ENCODE results near the gene LRFN2. TPM values are rescaled to one million over a fixed set of nuclear protein-coding genes. Genes with fewer than 3 reads are reported as not detected.

LRFN2 gene
- total RNA-seq, 3 donors from 2014 or later, result 0.14 to 0.29 (median 0.16) TPM

- H3K4me3 ChIP-seq, result no peak overlapping the region
- no peak for ATAC-seq
- TF ChIP-seq, protein P1, sequence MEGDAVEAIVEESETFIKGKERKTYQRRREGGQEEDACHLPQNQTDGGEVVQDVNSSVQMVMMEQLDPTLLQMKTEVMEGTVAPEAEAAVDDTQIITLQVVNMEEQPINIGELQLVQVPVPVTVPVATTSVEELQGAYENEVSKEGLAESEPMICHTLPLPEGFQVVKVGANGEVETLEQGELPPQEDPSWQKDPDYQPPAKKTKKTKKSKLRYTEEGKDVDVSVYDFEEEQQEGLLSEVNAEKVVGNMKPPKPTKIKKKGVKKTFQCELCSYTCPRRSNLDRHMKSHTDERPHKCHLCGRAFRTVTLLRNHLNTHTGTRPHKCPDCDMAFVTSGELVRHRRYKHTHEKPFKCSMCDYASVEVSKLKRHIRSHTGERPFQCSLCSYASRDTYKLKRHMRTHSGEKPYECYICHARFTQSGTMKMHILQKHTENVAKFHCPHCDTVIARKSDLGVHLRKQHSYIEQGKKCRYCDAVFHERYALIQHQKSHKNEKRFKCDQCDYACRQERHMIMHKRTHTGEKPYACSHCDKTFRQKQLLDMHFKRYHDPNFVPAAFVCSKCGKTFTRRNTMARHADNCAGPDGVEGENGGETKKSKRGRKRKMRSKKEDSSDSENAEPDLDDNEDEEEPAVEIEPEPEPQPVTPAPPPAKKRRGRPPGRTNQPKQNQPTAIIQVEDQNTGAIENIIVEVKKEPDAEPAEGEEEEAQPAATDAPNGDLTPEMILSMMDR (IDR thresholded peaks at IDR 0.05), result no peak
- intact Hi-C loops (cut with DNase I, micrococcal nuclease), result no loop called here
- H3K4me1 ChIP-seq (ENCODE audit: low read depth), result no peaks in the 10 kb centered on the region
- no peaks in the 10 kb centered on the region for H3K9me3 ChIP-seq
- no peaks in the 10 kb centered on the region for H3K36me3 ChIP-seq (ENCODE audit: low read depth)
- no peak for DNase-seq
Measured at GRCh38 chr6:40520084-40520483, 67.1 kb downstream of the LRFN2 start.

- no peaks in the 10 kb centered on the region for H3K36me3 ChIP-seq (ENCODE audit: low read depth)
- no peaks in the 10 kb centered on the region for H3K9me3 ChIP-seq
- TF ChIP-seq, protein P1 (IDR thresholded peaks at IDR 0.05), result no peak
- DNase-seq (no peak), ATAC-seq (no peak)
- no peaks in the 10 kb centered on the region for H3K4me1 ChIP-seq (ENCODE audit: low read depth)
- intact Hi-C loops (cut with DNase I, micrococcal nuclease), result no loop called here
- no peak overlapping the region for H3K4me3 ChIP-seq
Measured at GRCh38 chr6:40517654-40518053, 69.5 kb downstream of the LRFN2 start.

DNA sequence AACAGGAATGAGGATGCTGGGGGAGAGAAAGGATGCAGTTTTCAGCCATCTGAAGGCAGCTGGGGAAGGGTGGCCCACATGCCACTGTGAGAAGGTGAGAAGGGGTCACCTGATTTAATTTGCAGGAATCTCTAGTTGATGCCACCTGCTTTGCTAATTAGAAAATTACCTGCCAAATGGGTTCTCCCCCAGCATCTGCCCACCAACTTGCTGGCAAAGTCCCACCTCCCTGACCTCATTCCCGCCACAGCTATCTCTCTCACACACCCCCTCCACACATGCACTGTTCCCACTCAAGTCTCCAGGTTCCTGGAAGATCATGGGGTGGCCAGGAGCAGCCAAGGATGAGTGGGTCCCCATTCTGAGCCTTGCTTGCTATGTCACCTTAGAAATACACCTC is 70.7 kb downstream of the LRFN2 start:
- ATAC-seq, result no peak
- intact Hi-C loops (cut with DNase I, micrococcal nuclease), result no loop called here

GRCh38 chr6:40512340-40512739 is 74.8 kb downstream of the LRFN2 start:
- Histone ChIP-seq H3K4me1 (ENCODE audit: low read depth) (no peaks in the 10 kb centered on the region), H3K4me3 (no peak overlapping the region), H3K36me3 (ENCODE audit: low read depth) (no peaks in the 10 kb centered on the region), H3K9me3 (no peaks in the 10 kb centered on the region)
- intact Hi-C loops (cut with DNase I, micrococcal nuclease), result no loop called here
- DNase-seq, result no peak
- ATAC-seq, result no peak
- TF ChIP-seq, protein P1 (IDR thresholded peaks at IDR 0.05), result no peak

More for the DNA sequence above, 70.7 kb downstream of the LRFN2 start:
- Histone ChIP-seq H3K4me1 (ENCODE audit: low read depth) (no peaks in the 10 kb centered on the region), H3K4me3 (no peak overlapping the region), H3K36me3 (ENCODE audit: low read depth) (no peaks in the 10 kb centered on the region), H3K9me3 (no peaks in the 10 kb centered on the region)
- TF ChIP-seq, protein P1 (IDR thresholded peaks at IDR 0.05), result no peak
- DNase-seq, result no peak

DNA sequence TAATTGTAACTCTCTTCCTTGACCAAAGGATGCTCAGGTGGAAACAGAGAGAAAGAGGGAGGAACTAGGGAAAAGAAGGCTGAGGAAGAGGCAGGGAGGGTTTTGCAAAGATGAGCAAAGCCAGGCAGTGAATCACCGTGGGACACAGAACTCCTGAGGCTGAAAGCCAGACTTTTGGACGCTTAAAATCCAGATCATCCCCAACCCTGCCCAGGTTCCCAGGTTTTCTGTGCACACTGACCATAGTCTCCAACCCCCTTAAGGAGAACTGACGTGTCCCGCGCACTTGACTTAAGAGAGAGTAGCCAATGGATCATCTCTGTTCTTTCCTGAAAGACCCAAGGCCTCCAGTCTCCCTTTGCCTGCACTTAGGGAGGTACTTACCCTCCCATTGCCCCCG is 75.3 kb downstream of the LRFN2 start:
- Histone ChIP-seq H3K4me1 (ENCODE audit: low read depth) (no peaks in the 10 kb centered on the region), H3K36me3 (ENCODE audit: low read depth) (no peaks in the 10 kb centered on the region), H3K9me3 (no peaks in the 10 kb centered on the region), H3K4me3 (no peak overlapping the region)
- TF ChIP-seq, protein P1 (IDR thresholded peaks at IDR 0.05), result no peak
- intact Hi-C loops (cut with DNase I, micrococcal nuclease), result no loop called here
- DNase-seq (no peak), ATAC-seq (no peak)

- intact Hi-C loops (cut with DNase I, micrococcal nuclease), result no loop called here
- TF ChIP-seq, protein P1 (IDR thresholded peaks at IDR 0.05), result no peak
- Histone ChIP-seq H3K36me3 (ENCODE audit: low read depth) (no peaks in the 10 kb centered on the region), H3K4me3 (no peak overlapping the region), H3K4me1 (ENCODE audit: low read depth) (no peaks in the 10 kb centered on the region), H3K9me3 (no peaks in the 10 kb centered on the region)
- DNase-seq, result no peak
- no peak for ATAC-seq
Measured at GRCh38 chr6:40510442-40510841, 76.7 kb downstream of the LRFN2 start.
